ENCODE data around the gene HDAC6. TPM values are rescaled to one million over a fixed set of nuclear protein-coding genes. Genes with fewer than 3 reads are reported as not detected.

Gene HDAC6
- polyA plus RNA-seq (ENCODE audit: insufficient read length), result 101 TPM

- peak; percentile 97 for DNase-seq
These were observed at the start of gene HDAC6 for GRCh38 chrX:48801280-48802088. HDAC6 (plus strand) TSS chrX:48802067; CDS start chrX:48802693, 626 bp downstream.

- DNase-seq, result no peak
These were observed 49.4 kb upstream of the HDAC6 start for GRCh38 chrX:48752498-48752897.

GRCh38 chrX:48753708-48754228 is 48.1 kb upstream of the HDAC6 start:
- DNase-seq, result no peak

GRCh38 chrX:48754238-48754637 is 47.6 kb upstream of the HDAC6 start:
- no peak for DNase-seq

- no peak for DNase-seq
These were observed 40.0 kb upstream of the HDAC6 start, which contains the start of gene GLOD5 for GRCh38 chrX:48761674-48762471. GLOD5 (plus strand) TSS chrX:48761747; CDS start chrX:48761791, 44 bp downstream.

GRCh38 chrX:48769230-48769629 is 32.6 kb upstream of the HDAC6 start:
- DNase-seq, result no peak

GRCh38 chrX:48770296-48770695 is 31.6 kb upstream of the HDAC6 start:
- no peak for DNase-seq

GRCh38 chrX:48772602-48773001 is 29.3 kb upstream of the HDAC6 start:
- DNase-seq, result no peak

GRCh38 chrX:48776818-48777439 is 24.9 kb upstream of the HDAC6 start:
- no peak for DNase-seq

GRCh38 chrX:48779399-48779798 is 22.5 kb upstream of the HDAC6 start:
- DNase-seq, result no peak

- no peak for DNase-seq
These were observed 20.2 kb upstream of the HDAC6 start for GRCh38 chrX:48781705-48782104.

GRCh38 chrX:48782216-48782615 is 19.7 kb upstream of the HDAC6 start:
- no peak for DNase-seq

- DNase-seq, result no peak
These were observed 19.1 kb upstream of the HDAC6 start for GRCh38 chrX:48782795-48783194.

- no peak for DNase-seq
These were observed 17.1 kb upstream of the HDAC6 start for GRCh38 chrX:48784726-48785125.

- DNase-seq, result no peak
These were observed 16.7 kb upstream of the HDAC6 start for GRCh38 chrX:48785186-48785539.

GRCh38 chrX:48785540-48786214 is 16.2 kb upstream of the HDAC6 start:
- DNase-seq, result no peak

- no peak for DNase-seq
These were observed 15.5 kb upstream of the HDAC6 start, which contains the start of gene GATA1 for GRCh38 chrX:48786341-48786800. GATA1 (plus strand) TSS chrX:48786590; CDS start chrX:48791110, 4,520 bp downstream.

- no peak for DNase-seq
These were observed 14.9 kb upstream of the HDAC6 start for GRCh38 chrX:48786825-48787504.

- no peak for DNase-seq
These were observed 14.1 kb upstream of the HDAC6 start for GRCh38 chrX:48787505-48788443.
